Fibroblast of lung (primary cell): ENCODE measurements around the gene ACBD4.

Experiments
- CTCF ChIP-seq, 2 donors: IDR thresholded peaks in 1 of 2; conservative IDR thresholded peaks in 1 of 2; 1 replicate in 1 of 2; 2 replicates in 1 of 2; pipeline ENCODE4 v1.5.1; 2011 to 2012; ENCODE audit warnings: low read length in 2 of 2, control low read depth in 1 of 2, inconsistent platforms in 1 of 2, low read depth in 1 of 2, mild to moderate bottlenecking in 1 of 2
- EZH2 ChIP-seq: IDR thresholded peaks from 2 replicates; pipeline ENCODE4 v1.5.1; 2012; ENCODE audit warnings: low read length, control low read depth, mild to moderate bottlenecking; ENCODE audit errors: missing control alignments

- TF ChIP-seq CTCF (conservative IDR thresholded peaks at IDR 0.05 in 1 of 2, IDR thresholded peaks at IDR 0.05 in 1 of 2; ENCODE audit: low read depth in 1 of 2, low read length in 2 of 2) = no peak
- no peak for TF ChIP-seq EZH2
Measured at GRCh38 chr17:45155483-45155882, 20.0 kb downstream of the ACBD4 start.
